GM12872 (cell line): ENCODE measurements around the gene FOCAD.

Experiments used
- TF ChIP-seq, protein P1 (sequence below): IDR thresholded peaks from 3 replicates; pipeline ENCODE4 v1.5.1; 2011; ENCODE audit warnings: low read depth, mild to moderate bottlenecking, low read length, moderate library complexity; ENCODE audit not compliant: insufficient read depth

The FOCAD gene

GRCh38 chr9:20685769-20686168 lies 1.7 kb downstream of the FOCAD start:
- TF ChIP-seq, protein P1, sequence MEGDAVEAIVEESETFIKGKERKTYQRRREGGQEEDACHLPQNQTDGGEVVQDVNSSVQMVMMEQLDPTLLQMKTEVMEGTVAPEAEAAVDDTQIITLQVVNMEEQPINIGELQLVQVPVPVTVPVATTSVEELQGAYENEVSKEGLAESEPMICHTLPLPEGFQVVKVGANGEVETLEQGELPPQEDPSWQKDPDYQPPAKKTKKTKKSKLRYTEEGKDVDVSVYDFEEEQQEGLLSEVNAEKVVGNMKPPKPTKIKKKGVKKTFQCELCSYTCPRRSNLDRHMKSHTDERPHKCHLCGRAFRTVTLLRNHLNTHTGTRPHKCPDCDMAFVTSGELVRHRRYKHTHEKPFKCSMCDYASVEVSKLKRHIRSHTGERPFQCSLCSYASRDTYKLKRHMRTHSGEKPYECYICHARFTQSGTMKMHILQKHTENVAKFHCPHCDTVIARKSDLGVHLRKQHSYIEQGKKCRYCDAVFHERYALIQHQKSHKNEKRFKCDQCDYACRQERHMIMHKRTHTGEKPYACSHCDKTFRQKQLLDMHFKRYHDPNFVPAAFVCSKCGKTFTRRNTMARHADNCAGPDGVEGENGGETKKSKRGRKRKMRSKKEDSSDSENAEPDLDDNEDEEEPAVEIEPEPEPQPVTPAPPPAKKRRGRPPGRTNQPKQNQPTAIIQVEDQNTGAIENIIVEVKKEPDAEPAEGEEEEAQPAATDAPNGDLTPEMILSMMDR, result no peak

- TF ChIP-seq, protein P1, result no peak
Measured at GRCh38 chr9:20689833-20690232, 5.8 kb downstream of the FOCAD start.

DNA sequence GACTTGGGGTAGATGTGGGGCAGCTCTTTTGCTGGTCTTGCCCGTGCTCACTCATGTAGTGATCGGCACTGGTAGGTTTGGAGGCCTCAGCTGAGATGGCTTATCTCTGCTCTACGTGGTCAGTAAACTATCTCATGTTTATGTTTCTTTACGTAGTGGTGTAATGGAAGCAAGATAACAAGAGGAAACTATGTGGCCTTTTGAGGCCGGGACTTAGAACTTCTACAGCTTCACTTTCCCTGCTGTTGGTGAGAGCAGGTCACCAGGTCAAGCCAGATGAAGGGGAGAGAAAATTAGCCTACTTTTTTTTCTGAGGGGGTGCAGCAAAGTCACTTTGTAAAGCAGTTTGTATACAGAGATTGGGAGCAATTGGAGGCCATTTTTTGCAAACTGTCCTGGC lies 8.5 kb downstream of the FOCAD start:
- TF ChIP-seq, protein P1, result no peak

- TF ChIP-seq, protein P1, result no peak
Measured at GRCh38 chr9:20693068-20693467, 9.0 kb downstream of the FOCAD start.

- TF ChIP-seq, protein P1, result no peak
Measured at GRCh38 chr9:20694248-20694647, 10.2 kb downstream of the FOCAD start.

DNA sequence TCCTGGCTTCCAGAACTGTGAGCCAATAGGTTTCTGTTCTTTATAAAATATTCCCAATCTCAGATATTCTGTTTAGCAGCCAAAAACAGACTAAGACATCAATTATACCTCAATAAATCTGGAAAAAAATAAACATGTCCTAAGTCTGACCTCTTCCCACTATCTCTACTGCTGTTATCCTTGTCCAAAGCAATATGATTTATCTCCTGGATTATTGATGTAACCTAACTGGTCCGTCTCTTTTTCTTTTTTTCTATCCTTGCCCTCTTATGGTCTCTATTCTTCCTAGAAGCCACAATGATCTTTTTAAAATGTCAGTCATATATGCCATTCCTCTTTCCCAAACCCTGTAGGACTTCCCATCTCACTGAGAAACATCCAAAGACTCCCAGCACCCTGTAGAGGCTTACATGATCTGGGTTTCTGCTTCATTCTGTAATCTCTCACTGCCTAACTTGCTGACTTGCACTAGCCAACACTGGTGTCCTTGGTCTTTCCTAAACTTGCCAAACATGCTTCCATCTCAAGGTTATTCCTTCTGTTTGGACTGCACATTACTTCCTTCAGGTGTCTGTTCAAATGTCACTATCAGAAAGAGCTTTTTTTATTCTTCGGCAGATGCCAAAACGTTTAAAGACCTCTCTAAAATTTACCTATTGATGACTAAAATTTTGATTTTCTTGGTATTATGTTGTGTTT lies 13.1 kb downstream of the FOCAD start:
- TF ChIP-seq, protein P1, result no peak

- TF ChIP-seq, protein P1, result no peak
Measured at GRCh38 chr9:20698782-20699181, 14.7 kb downstream of the FOCAD start.
